ENCODE results near the gene GFRA3.
"Not testable (repeated sequence)": the region's sequence is repeated elsewhere in the genome, so short reads cannot be mapped to it uniquely, and the experiment has no call there.

GFRA3 gene, protein sequence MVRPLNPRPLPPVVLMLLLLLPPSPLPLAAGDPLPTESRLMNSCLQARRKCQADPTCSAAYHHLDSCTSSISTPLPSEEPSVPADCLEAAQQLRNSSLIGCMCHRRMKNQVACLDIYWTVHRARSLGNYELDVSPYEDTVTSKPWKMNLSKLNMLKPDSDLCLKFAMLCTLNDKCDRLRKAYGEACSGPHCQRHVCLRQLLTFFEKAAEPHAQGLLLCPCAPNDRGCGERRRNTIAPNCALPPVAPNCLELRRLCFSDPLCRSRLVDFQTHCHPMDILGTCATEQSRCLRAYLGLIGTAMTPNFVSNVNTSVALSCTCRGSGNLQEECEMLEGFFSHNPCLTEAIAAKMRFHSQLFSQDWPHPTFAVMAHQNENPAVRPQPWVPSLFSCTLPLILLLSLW

DNA sequence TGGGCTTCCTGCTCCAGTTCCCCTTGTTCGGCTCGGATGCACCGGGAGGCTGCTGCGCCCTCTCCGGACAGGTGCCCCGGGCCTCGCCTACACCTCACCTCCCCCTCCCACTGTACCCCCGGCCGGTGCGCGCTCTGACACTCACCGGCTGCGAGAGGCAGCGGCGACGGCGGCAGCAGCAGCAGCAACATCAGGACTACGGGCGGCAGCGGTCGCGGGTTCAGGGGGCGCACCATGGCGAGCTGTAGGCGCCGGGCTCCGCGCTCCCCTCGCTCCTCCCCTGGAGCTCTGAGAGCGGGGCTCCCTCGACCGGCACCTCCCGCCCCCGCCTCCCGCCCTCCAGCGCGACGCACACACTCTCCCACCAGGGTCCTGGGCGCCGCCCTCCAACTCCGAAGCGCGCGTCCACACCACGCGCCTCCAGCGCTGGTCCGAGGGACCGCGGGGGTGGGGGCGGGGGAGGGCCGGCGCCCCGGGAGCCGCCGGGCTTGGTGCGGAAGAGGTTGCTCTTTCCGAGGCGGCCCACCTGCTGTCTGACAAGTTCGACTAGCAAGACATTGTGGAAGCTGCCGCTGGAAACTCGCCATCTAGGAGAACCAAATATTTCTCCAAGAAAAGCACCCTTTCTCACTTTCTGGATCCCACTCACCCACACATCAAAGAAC, at the start of gene GFRA3:
Gene GFRA3, minus strand, starts transcription at position 433 of the 665 bp plus-strand sequence. Its CDS starts 197 bp downstream, at position 236.
- no peak for TF ChIP-seq ZFX (IDR thresholded peaks at IDR 0.05; ENCODE audit: borderline replicate concordance)
- no peak for TF ChIP-seq CTCF (IDR thresholded peaks at IDR 0.05)
- H3K27ac ChIP-seq: no peak within 1 kb of the TSS

GRCh38 chr5:138318211-138318610, 43.8 kb upstream of the GFRA3 start:
- H3K27ac ChIP-seq: not testable (repeated sequence)

DNA sequence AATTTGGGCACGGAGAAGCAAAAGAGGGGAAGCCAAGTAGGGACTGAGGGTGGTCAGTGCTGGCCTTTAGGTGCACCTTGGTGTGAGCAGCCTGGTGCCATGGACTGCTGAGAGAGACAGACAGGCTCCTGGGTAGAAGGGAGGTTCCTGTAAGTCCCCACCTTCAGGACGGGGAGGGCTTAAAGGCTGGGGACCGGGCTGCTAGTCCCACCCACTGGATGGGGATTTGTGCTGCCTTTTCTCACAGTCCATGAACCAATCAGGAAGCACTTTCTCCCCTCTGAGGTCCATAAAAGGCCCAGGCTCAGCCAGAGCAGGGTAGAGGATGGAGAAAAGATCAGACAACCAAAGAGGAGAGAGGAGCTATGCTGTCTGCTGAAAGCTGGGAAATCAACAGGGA, 41.9 kb upstream of the GFRA3 start:
- TF ChIP-seq ZFX (IDR thresholded peaks at IDR 0.05; ENCODE audit: borderline replicate concordance): no peak
- TF ChIP-seq CTCF (IDR thresholded peaks at IDR 0.05): no peak
- H3K27ac ChIP-seq: no peak overlapping the region

DNA sequence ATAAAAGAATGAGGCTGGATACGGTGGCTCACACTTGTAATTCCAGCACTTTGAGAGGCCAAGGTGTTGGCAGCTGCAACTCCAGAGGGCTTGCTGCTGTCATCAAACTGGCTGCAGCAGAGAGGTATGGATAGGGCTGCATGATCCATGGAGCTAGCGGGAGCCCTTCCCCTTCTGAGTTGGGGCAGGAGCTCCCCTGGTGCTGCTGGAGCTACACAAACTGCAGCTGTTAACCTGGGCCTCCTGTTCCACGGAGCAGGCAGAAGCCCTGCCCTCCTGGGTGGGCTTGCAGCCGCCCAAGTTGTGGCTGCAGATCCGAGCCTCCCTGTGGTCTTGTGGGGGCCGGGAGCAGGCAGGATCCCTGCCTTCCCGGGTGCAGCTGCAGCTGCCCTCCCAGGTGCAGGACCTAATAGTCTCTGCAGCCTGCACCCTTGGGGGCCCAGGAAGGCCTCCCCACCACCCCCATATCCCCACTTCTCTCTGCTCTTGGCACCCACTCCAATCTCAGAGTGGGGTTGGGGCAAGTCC, 41.4 kb upstream of the GFRA3 start:
- TF ChIP-seq CTCF (IDR thresholded peaks at IDR 0.05) (no peak), ZFX (IDR thresholded peaks at IDR 0.05; ENCODE audit: borderline replicate concordance) (no peak)
- H3K27ac ChIP-seq: no peak overlapping the region

GRCh38 chr5:138305797-138306196, 31.4 kb upstream of the GFRA3 start:
- TF ChIP-seq ZFX (IDR thresholded peaks at IDR 0.05; ENCODE audit: borderline replicate concordance): no peak
- TF ChIP-seq CTCF (IDR thresholded peaks at IDR 0.05): no peak
- H3K27ac ChIP-seq: no peak overlapping the region

DNA sequence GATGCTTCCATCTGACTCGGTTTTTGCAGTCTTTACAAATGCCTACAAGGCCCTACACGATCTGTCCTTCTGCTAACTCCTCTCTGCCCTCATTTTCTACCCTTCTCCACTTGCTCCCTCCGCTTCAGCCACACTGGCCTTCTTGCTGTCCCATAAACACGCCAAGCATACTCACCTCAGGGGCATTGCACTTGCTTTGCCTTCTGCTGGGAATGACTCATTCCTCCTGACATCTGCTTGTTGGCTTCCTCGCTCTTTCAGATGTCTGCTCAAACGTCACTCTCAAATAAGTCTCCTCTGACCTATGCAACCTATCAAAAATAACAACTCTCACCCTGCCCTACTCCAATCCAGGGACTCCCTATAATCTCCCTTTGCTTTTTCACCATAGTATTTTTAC, 29.0 kb upstream of the GFRA3 start:
- no peak for TF ChIP-seq ZFX (IDR thresholded peaks at IDR 0.05; ENCODE audit: borderline replicate concordance)
- TF ChIP-seq CTCF (IDR thresholded peaks at IDR 0.05): no peak
- H3K27ac ChIP-seq: no peak overlapping the region

- no peak overlapping the region for H3K27ac ChIP-seq
- no peak for TF ChIP-seq ZFX (IDR thresholded peaks at IDR 0.05; ENCODE audit: borderline replicate concordance)
- no peak for TF ChIP-seq CTCF (IDR thresholded peaks at IDR 0.05)
These were observed 14.9 kb upstream of the GFRA3 start for GRCh38 chr5:138289296-138289695.

Data from 22Rv1 (cell line).